A673 (cell line): ENCODE data around the gene PCTP.

Experiments
- CTCF ChIP-seq: fragments of 300-800, 200-600 bp; sonication (generic); conservative IDR thresholded peaks from 2 replicates; pipeline ENCODE4 v1.5.1; 2017; ENCODE audit warnings: low read depth, mild to moderate bottlenecking, antibody characterized with exemption, low read length, moderate library complexity, mixed read lengths
- EZH2 ChIP-seq: fragments of 200-600 bp; sonication (generic); IDR thresholded peaks from 2 replicates; pipeline ENCODE4 v1.6.1; 2017; ENCODE audit warnings: borderline replicate concordance, low read depth, mild to moderate bottlenecking, mixed read lengths, antibody characterized with exemption, low read length; ENCODE audit not compliant: poor library complexity, severe bottlenecking

- no peak for TF ChIP-seq CTCF
- no peak for TF ChIP-seq EZH2
Measured at GRCh38 chr17:55702150-55702549, 48.7 kb upstream of the PCTP start.
